Subcutaneous adipose tissue (tissue), 4 donors: ENCODE results near the gene SH3TC1. TPM values are rescaled to one million over a fixed set of nuclear protein-coding genes. Genes with fewer than 3 reads are reported as not detected.

Experiments
- total RNA-seq, 4 donors: library from RNA; depleted of rRNA; stranded (reverse); fragments of >200 nt; gene quantifications; one replicate each; pipeline ENCODE4 v1.1.0, GENCODE V29; 2016
- TF ChIP-seq, protein P1 (sequence below): fragments of 450-650 bp; IDR thresholded peaks from one replicate; pipeline ENCODE4 v1.5.1; 2016; ENCODE audit warnings: low read depth, mild to moderate bottlenecking, control low read depth, antibody characterized with exemption, moderate library complexity

The SH3TC1 gene
- total RNA-seq, 4 donors from 2014 or later, result 15.3 to 43.3 (median 31.9) TPM

DNA sequence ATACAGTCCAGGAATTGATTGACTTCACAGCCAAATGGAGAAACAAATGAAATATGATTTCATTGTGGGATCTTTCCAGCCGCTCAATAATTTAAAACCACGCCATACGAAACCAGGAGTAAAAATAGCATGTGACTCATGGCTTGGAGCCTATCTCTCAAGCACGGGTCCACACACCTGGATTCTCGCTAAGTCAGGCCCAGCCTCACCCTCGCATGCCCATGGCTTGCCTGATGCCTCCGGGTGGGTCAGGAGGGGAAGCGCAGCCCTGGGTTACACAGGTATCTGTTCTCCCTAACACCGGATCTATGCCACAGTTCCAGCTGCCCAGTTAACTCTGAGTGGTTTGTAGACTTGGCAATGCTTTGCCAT lies 34.9 kb upstream of the SH3TC1 start:
- TF ChIP-seq, protein P1, sequence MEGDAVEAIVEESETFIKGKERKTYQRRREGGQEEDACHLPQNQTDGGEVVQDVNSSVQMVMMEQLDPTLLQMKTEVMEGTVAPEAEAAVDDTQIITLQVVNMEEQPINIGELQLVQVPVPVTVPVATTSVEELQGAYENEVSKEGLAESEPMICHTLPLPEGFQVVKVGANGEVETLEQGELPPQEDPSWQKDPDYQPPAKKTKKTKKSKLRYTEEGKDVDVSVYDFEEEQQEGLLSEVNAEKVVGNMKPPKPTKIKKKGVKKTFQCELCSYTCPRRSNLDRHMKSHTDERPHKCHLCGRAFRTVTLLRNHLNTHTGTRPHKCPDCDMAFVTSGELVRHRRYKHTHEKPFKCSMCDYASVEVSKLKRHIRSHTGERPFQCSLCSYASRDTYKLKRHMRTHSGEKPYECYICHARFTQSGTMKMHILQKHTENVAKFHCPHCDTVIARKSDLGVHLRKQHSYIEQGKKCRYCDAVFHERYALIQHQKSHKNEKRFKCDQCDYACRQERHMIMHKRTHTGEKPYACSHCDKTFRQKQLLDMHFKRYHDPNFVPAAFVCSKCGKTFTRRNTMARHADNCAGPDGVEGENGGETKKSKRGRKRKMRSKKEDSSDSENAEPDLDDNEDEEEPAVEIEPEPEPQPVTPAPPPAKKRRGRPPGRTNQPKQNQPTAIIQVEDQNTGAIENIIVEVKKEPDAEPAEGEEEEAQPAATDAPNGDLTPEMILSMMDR, result no peak

DNA sequence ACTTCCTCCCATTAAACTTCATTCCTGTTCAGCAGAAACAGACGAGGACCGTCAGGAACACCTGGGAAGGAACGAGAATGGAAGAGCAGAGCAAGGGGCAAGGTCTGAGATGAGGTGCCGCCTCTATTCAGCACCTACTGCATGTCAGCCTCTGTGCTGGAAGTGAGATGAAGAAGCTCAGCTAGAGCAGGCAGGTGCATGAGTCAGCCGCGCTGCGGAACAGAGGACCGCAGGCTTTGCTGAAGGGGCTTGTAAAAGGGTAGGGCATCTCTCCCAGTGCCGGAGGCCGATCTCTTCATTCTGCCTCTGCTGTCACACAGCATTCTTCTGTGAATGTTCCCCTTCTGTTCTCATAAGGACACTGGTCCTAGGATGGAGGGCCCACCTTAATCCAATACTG lies 34.4 kb upstream of the SH3TC1 start:
- TF ChIP-seq, protein P1, result no peak

DNA sequence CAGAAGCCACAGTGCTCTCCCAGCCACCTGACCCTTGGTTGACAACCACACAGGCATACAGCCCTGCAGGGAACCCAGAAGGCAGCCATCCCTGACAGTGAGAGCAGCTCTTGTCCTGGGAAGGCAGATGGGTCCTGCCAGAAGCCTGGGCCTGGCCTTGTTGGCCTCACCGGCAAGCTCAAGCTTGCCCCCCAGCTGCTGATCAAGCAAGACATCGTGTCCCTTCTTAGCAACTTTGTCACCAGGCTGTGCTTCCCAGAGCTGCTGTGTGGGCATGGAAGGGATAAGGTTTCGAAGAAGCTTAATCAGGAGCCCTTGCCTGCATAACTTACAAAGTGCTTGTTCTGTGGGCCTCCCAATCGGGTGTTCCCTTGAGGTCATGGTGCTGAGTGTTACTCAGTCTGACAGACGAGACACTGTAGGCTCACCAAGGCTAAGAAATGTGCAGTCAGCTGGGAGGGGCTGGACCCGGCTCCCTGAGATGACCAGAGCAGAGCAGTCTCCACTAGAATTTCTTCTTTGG lies 33.7 kb upstream of the SH3TC1 start:
- TF ChIP-seq, protein P1, result no peak

DNA sequence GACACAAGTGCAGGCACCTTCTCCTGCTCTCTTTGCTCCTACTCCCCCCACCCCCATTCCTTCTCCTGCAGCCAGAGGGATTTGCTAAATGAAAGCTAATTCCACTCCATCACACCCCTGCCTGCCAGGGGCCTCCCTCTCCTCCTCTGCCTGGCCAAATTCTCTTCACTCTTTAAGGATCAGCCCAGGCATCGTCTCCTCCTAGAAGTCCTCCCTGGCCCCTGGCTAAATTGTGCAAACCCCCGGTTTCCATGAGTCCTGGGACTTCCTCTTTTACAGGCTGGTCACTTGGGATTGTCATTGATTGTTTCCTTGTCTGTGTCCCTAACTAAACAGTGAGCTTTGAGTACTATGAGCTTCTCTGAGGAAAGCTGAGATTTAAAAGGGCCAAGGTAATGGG lies 31.8 kb upstream of the SH3TC1 start:
- TF ChIP-seq, protein P1, result no peak

DNA sequence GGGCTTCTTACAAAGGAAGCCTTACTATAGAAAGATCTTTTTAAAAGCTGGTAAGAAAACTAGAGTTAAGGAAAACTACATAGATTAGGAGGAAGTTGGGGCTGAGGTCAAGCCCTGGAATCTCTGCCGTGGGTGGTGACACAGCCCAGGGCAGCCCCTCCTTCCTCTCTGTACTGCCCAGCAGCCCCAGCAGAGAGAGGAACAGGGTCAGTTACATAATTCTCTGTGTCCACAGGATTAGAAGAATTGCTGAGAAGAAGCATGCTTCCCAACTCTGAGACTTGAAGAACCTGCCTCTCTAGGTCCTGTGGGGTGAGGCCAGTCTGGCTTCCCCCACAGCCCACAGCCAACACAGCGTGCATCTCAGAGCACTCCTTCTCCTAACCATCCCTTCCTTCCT lies 31.3 kb upstream of the SH3TC1 start:
- TF ChIP-seq, protein P1, result no peak

DNA sequence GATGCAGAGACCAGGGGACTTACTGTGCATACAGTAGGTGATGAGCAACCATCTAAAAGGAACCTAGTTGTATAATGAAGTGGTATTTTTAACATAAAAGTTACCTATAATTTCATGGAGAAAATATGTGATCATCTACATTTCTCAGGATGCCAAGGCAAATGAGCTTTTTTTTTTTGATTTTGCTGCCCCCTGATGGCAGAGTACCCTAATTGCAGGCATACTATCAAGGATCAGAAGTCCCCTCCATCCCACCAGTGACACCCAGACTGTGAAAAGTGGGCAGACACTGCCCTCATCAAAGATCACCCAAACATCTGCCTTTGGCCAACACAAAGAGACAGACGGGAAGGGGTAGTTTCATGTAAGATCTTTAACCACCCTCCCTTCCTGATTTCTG lies 30.9 kb upstream of the SH3TC1 start:
- TF ChIP-seq, protein P1, result no peak

DNA sequence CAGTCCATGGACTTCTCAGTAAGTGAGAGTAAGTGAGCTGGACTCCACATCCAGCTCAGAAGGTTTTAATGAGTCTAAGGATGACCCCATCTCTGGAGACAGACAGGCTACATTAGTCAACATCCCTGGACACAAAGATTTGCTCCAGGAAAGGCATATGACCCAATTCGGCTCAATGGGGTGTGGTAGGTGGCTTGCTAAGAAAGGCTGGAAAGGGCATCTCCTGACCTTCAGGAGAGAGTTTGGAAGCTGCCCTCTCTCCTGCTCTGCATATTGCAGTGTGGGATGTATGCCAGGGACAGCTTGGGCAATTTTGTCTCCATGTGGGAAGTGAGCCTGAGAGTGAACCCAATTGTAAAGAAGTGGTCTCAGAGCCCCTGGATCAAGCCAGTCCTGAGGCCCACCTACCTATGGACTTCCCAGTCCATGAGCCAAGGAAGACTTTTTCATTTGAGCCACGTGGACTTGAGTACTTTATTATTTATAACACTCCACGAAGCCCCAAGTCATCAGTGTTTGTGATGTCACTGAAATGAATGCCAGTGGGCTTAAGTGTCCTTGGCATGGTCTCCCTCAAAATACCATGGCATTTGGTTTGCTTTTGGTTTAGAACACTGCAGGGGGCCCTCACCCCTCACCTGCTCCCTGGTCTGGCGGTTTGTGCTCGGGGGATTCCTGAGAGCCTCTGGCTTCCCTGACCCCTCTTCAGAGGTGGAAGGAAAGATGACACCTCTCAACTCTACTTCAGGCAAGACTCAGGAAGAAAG lies 30.1 kb upstream of the SH3TC1 start:
- TF ChIP-seq, protein P1, result no peak
